SU-DHL-6 (cell line): ENCODE results near the gene SLC24A5.

Source experiments
- CTCF ChIP-seq: fragments of 200-600 bp; sonication (generic); IDR thresholded peaks from one replicate; pipeline ENCODE4 v1.5.1; 2017; ENCODE audit warnings: antibody characterized with exemption, mild to moderate bottlenecking, low read length, moderate library complexity; ENCODE audit not compliant: insufficient read depth, poor library complexity, severe bottlenecking
- EZH2phosphoT487 ChIP-seq: fragments of 200-600 bp; sonication (generic), shearing (Covaris generic); conservative IDR thresholded peaks from 2 replicates; pipeline ENCODE4 v1.6.1; 2018; ENCODE audit warnings: mild to moderate bottlenecking, antibody characterized with exemption, low read length, moderate library complexity, mixed read lengths

GRCh38 chr15:48144889-48145288, 24.1 kb downstream of the SLC24A5 start:
- TF ChIP-seq CTCF (no peak), EZH2phosphoT487 (no peak)
